Panc1 (cell line): ENCODE measurements around the gene C9orf85.

Experiments used
- POLR2AphosphoS5 ChIP-seq: IDR thresholded peaks from 2 replicates; pipeline ENCODE4 v1.6.1; 2012; ENCODE audit warnings: mild to moderate bottlenecking, low read depth, low read length, moderate library complexity
- SIN3A ChIP-seq: IDR thresholded peaks from 2 replicates; pipeline ENCODE4 v1.6.1; 2012; ENCODE audit warnings: low read depth, mild to moderate bottlenecking, low read length, moderate library complexity, borderline replicate concordance; ENCODE audit not compliant: insufficient read depth
- TCF7L2 ChIP-seq: IDR thresholded peaks from 2 replicates; pipeline ENCODE4 v1.6.1; 2011; ENCODE audit warnings: mild to moderate bottlenecking, low read depth, low read length, inconsistent platforms
- TF ChIP-seq, protein P1 (sequence below): fragments of 450-650 bp; IDR thresholded peaks from 2 replicates; pipeline ENCODE4 v1.5.1; 2017; ENCODE audit warnings: mild to moderate bottlenecking

DNA sequence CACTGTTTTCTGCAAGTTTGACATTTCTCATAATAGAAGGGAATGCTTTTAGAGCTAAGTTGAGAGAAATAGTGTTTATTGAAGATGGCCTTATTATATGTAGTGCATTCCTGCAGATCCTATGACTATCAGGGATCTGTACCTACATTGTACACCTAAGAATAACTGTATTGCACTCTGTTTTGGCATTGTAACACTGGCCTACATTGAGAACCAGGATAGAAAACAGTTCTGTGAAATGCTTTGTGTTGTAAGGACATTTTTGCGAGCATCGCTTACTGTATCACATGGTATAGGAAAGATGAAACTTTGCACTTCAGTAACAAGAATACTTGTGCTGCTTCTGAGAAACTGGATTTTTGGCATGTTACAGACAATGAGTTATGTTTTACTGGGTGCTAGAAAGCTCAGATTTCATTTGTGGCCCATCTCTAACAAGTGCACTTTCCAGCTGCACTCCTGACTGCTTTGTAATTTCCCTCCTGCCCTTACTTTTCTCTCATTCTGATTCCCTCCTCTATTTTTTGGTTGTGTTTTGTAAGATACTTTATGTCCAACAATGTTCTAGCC, 30.6 kb downstream of the C9orf85 start:
- TF ChIP-seq TCF7L2: no peak
- TF ChIP-seq, protein P1, sequence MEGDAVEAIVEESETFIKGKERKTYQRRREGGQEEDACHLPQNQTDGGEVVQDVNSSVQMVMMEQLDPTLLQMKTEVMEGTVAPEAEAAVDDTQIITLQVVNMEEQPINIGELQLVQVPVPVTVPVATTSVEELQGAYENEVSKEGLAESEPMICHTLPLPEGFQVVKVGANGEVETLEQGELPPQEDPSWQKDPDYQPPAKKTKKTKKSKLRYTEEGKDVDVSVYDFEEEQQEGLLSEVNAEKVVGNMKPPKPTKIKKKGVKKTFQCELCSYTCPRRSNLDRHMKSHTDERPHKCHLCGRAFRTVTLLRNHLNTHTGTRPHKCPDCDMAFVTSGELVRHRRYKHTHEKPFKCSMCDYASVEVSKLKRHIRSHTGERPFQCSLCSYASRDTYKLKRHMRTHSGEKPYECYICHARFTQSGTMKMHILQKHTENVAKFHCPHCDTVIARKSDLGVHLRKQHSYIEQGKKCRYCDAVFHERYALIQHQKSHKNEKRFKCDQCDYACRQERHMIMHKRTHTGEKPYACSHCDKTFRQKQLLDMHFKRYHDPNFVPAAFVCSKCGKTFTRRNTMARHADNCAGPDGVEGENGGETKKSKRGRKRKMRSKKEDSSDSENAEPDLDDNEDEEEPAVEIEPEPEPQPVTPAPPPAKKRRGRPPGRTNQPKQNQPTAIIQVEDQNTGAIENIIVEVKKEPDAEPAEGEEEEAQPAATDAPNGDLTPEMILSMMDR: no peak
- no peak for TF ChIP-seq POLR2AphosphoS5
- TF ChIP-seq SIN3A: no peak
